ENCODE measurements around the gene GABRG3. TPM values are rescaled to one million over a fixed set of nuclear protein-coding genes. Genes with fewer than 3 reads are reported as not detected.

GABRG3 gene
- total and polyA plus RNA-seq, 2 experiments from 2014 or later: 0.15 to 0.43 TPM

DNA sequence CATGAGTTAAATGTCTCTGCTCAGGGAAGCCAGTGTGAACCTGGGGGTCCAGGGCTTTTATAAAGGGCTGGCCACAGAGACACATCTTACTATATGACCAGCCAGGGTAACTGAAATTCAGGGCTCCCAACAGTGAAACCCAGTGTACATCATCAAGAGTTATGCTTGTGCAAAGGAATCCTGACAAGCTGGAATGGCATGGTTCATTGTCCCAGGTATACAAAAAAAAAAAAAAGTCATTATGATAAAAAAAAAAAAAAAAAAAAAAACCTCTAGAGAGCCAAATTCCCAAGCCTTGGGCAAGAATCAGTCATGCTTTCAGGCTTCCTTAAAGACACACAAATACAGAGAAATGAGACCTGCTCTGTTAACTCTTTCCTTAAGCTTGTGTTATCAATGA, 452.0 kb downstream of the GABRG3 start:
- no peak overlapping the region for H3K27ac ChIP-seq
- TF ChIP-seq EZH2 (IDR thresholded peaks at IDR 0.05; ENCODE audit: borderline replicate concordance) (no peak), EZH2phosphoT487 (IDR thresholded peaks at IDR 0.05; ENCODE audit: low read depth, severe bottlenecking, unreplicated experiment) (no peak)
- TF ChIP-seq, protein P1, sequence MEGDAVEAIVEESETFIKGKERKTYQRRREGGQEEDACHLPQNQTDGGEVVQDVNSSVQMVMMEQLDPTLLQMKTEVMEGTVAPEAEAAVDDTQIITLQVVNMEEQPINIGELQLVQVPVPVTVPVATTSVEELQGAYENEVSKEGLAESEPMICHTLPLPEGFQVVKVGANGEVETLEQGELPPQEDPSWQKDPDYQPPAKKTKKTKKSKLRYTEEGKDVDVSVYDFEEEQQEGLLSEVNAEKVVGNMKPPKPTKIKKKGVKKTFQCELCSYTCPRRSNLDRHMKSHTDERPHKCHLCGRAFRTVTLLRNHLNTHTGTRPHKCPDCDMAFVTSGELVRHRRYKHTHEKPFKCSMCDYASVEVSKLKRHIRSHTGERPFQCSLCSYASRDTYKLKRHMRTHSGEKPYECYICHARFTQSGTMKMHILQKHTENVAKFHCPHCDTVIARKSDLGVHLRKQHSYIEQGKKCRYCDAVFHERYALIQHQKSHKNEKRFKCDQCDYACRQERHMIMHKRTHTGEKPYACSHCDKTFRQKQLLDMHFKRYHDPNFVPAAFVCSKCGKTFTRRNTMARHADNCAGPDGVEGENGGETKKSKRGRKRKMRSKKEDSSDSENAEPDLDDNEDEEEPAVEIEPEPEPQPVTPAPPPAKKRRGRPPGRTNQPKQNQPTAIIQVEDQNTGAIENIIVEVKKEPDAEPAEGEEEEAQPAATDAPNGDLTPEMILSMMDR (IDR thresholded peaks at IDR 0.05; ENCODE audit: poor library complexity): no peak
- H3K4me2 ChIP-seq: no peak overlapping the region

DNA sequence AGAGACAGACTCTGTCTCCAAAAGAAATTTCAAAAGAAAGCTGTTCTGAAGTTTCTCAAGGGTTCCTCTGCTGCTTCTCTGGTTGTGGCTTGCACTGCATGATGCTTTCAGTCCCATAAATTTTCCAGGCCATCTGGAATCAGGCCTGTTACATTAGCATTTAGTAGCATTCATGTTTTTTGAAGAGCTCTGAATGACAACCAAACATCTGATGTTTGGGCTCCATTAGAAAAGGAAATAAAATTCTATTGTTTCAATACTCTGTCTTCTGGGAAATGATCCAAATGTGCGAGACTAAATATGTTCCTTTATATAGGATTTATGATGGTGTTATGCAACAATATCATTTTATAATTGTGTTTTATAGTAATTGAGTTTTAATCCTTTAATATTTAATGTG, 455.8 kb downstream of the GABRG3 start:
- Histone ChIP-seq H3K4me3 (no peak overlapping the region), H2AFZ (no peak overlapping the region), H3K27me3 (no peaks in the 10 kb centered on the region), H3K36me3 (replicated peaks; ENCODE audit: insufficient read depth, low read depth) (no peaks in the 10 kb centered on the region), H3K9me2 (replicated peaks; ENCODE audit: insufficient read depth) (no peaks in the 10 kb centered on the region), H4K20me1 (ENCODE audit: insufficient read depth, poor library complexity, severe bottlenecking) (no peaks in the 10 kb centered on the region), H3K79me2 (no peaks in the 10 kb centered on the region), H3K4me2 (no peak overlapping the region), H3K4me1 (ENCODE audit: insufficient read depth) (no peaks in the 10 kb centered on the region), H3K27ac (no peak overlapping the region), H3K9me3 (ENCODE audit: low read depth) (no peaks in the 10 kb centered on the region)
- TF ChIP-seq, protein P1 (IDR thresholded peaks at IDR 0.05; ENCODE audit: poor library complexity): no peak
- no peak for TF ChIP-seq EZH2 (IDR thresholded peaks at IDR 0.05; ENCODE audit: borderline replicate concordance)
- TF ChIP-seq EZH2phosphoT487 (IDR thresholded peaks at IDR 0.05; ENCODE audit: low read depth, severe bottlenecking, unreplicated experiment): no peak
- 57% methylated on average over 1 of the region's 1 CpG for WGBS (ENCODE audit: low lambda C conversion rate, missing lambda C conversion rate)
- no peak for DNase-seq (ENCODE audit: low spot score)

More for the DNA sequence above, 452.0 kb downstream of the GABRG3 start:
- Histone ChIP-seq H3K9me2 (replicated peaks; ENCODE audit: insufficient read depth) (no peaks in the 10 kb centered on the region), H3K36me3 (replicated peaks; ENCODE audit: insufficient read depth, low read depth) (no peaks in the 10 kb centered on the region), H3K4me3 (no peak overlapping the region), H3K9me3 (ENCODE audit: low read depth) (no peaks in the 10 kb centered on the region), H2AFZ (no peak overlapping the region), H3K27me3 (no peaks in the 10 kb centered on the region), H3K4me1 (ENCODE audit: insufficient read depth) (no peaks in the 10 kb centered on the region), H4K20me1 (ENCODE audit: insufficient read depth, poor library complexity, severe bottlenecking) (no peaks in the 10 kb centered on the region), H3K79me2 (no peaks in the 10 kb centered on the region)
- DNase-seq (ENCODE audit: low spot score): no peak

DNA sequence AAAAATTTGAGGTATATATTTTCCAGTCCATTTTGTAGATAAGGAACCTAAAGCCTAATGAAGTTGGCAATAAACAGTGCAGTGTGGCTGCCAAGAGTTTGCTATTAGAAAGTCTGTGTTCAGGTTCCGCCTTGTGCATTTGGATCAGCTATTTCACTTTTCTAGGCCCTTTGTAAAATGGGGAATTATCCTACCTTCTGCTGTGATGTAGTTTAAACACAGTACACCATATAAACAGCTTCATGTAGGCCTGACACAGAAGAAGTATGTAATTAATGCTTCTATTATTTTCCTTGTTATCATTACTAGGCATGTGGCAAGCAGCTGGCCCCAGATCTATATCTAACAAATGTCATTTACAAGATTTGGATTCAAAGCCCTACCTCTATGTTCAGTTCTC, 456.3 kb downstream of the GABRG3 start:
- TF ChIP-seq EZH2phosphoT487 (IDR thresholded peaks at IDR 0.05; ENCODE audit: low read depth, severe bottlenecking, unreplicated experiment): no peak
- no peak for TF ChIP-seq EZH2 (IDR thresholded peaks at IDR 0.05; ENCODE audit: borderline replicate concordance)
- TF ChIP-seq, protein P1 (IDR thresholded peaks at IDR 0.05; ENCODE audit: poor library complexity): no peak

DNA sequence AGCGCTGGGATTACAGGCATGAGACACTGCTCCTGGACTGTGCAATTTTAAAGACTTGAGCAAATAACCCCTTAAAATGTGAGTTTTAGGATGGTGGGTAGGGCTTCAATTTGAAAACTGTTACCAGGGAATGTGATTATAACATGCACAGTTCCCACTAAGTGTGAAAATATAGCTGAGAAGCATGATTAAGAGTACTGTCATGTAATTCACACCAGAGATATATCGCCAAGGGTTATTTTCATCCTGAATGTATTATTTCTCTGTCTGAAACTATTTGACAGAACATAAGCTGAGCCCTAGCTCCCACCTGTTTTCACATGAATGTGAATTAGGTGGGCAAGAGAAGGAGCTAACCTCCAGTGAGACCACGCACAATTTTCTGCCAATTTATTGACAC, 457.2 kb downstream of the GABRG3 start:
- H2AFZ ChIP-seq: no peak overlapping the region
- TF ChIP-seq EZH2phosphoT487 (IDR thresholded peaks at IDR 0.05; ENCODE audit: low read depth, severe bottlenecking, unreplicated experiment) (no peak), EZH2 (IDR thresholded peaks at IDR 0.05; ENCODE audit: borderline replicate concordance) (no peak)
- TF ChIP-seq, protein P1 (IDR thresholded peaks at IDR 0.05; ENCODE audit: poor library complexity): no peak
- 94% methylated on average over 3 of the region's 3 CpGs for WGBS (ENCODE audit: low lambda C conversion rate, missing lambda C conversion rate)

More for the DNA sequence above, 456.3 kb downstream of the GABRG3 start:
- no peaks in the 10 kb centered on the region for H3K36me3 ChIP-seq (replicated peaks; ENCODE audit: insufficient read depth, low read depth)
- H4K20me1 ChIP-seq (ENCODE audit: insufficient read depth, poor library complexity, severe bottlenecking): no peaks in the 10 kb centered on the region
- no peak for DNase-seq (ENCODE audit: low spot score)
- no peaks in the 10 kb centered on the region for H3K9me2 ChIP-seq (replicated peaks; ENCODE audit: insufficient read depth)
- no peak overlapping the region for H3K4me2 ChIP-seq
- no peak overlapping the region for H2AFZ ChIP-seq
- no peaks in the 10 kb centered on the region for H3K9me3 ChIP-seq (ENCODE audit: low read depth)
- no peaks in the 10 kb centered on the region for H3K27me3 ChIP-seq
- no peaks in the 10 kb centered on the region for H3K4me1 ChIP-seq (ENCODE audit: insufficient read depth)
- H3K27ac ChIP-seq: no peak overlapping the region
- H3K4me3 ChIP-seq: no peak overlapping the region
- H3K79me2 ChIP-seq: no peaks in the 10 kb centered on the region
- WGBS (ENCODE audit: low lambda C conversion rate, missing lambda C conversion rate): 60% methylated on average over 1 of the region's 1 CpG

More for the DNA sequence above, 457.2 kb downstream of the GABRG3 start:
- no peak overlapping the region for H3K4me3 ChIP-seq
- no peaks in the 10 kb centered on the region for H4K20me1 ChIP-seq (ENCODE audit: insufficient read depth, poor library complexity, severe bottlenecking)
- no peaks in the 10 kb centered on the region for H3K4me1 ChIP-seq (ENCODE audit: insufficient read depth)
- no peak overlapping the region for H3K27ac ChIP-seq
- H3K9me3 ChIP-seq (ENCODE audit: low read depth): no peaks in the 10 kb centered on the region
- H3K4me2 ChIP-seq: no peak overlapping the region
- H3K9me2 ChIP-seq (replicated peaks; ENCODE audit: insufficient read depth): no peaks in the 10 kb centered on the region
- H3K79me2 ChIP-seq: no peaks in the 10 kb centered on the region
- H3K36me3 ChIP-seq (replicated peaks; ENCODE audit: insufficient read depth, low read depth): no peaks in the 10 kb centered on the region
- H3K27me3 ChIP-seq: no peaks in the 10 kb centered on the region
- DNase-seq (ENCODE audit: low spot score): no peak
